GM18505 (cell line): ENCODE measurements around the gene CLEC19A.

Experiments
- ATAC-seq: cut with Tn5 transposase; IDR thresholded peaks from one replicate; pipeline ENCODE4 v1.9.1; 2021; ENCODE audit not compliant: unreplicated experiment
- POLR2A ChIP-seq: IDR thresholded peaks from 4 replicates; pipeline ENCODE4 v1.6.1; 2011; ENCODE audit warnings: borderline replicate concordance; ENCODE audit not compliant: insufficient read depth, insufficient read length; ENCODE audit errors: extremely low read depth

The CLEC19A gene

DNA sequence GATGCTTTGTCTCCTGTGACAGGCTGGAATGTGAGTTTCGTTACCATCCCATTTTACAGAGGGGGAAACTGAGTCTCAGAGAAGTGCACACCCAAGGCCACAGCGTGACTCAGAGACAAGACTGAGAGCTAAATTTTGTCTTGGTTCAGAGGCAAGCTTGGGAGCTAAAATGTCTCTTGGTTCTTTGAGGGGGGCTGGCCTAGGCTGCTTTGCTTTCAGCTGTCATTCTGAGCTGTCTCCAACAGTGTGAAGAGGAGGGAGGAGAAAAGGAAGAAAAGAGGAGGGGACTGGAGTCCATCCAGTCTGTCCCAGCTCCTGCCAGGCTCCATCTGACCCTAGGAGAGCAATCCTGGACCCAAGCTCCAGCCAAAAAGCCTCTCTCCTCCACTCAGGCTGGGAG is at the start of gene CLEC19A:
Gene CLEC19A, plus strand, starts transcription at position 301 of the 400 bp plus-strand sequence. CDS start 121 bp downstream, outside the sequence.
- no peak for TF ChIP-seq POLR2A
- no peak for ATAC-seq

GRCh38 chr16:19235886-19236285 is 49.6 kb upstream of the CLEC19A start:
- no peak for ATAC-seq
- TF ChIP-seq POLR2A: no peak

DNA sequence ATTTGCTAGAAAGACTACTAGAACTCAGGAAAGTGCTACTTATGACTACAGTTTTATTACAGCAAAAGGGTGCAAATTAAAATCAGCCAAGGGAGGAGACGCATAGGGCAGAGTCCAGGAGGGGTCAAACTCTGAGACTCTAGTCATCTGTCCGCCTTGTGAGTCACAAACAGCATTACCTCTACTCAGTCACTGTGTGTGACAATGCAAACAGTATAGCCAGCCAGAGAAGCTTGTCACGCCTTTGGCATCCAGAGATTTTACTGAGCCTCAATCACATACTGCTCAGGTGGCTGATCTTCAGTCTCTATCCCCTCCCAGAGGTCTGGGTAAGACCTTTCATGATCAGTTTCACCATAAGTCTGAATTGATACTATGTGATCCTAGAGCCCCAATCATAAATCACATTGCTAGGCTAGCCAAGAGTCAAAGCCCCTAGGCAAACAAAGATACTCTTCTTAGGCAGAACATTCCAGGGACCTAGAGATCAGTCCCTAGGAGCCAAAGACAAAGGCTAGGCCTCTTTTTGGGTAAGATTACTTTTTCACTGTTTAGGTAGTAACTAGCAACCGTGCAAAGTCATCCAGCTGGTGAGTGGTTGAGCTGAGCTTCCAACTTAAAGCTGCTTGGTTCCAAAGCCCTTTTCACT is 48.8 kb upstream of the CLEC19A start:
- no peak for ATAC-seq
- no peak for TF ChIP-seq POLR2A

GRCh38 chr16:19238406-19238805 is 47.1 kb upstream of the CLEC19A start:
- TF ChIP-seq POLR2A: no peak

DNA sequence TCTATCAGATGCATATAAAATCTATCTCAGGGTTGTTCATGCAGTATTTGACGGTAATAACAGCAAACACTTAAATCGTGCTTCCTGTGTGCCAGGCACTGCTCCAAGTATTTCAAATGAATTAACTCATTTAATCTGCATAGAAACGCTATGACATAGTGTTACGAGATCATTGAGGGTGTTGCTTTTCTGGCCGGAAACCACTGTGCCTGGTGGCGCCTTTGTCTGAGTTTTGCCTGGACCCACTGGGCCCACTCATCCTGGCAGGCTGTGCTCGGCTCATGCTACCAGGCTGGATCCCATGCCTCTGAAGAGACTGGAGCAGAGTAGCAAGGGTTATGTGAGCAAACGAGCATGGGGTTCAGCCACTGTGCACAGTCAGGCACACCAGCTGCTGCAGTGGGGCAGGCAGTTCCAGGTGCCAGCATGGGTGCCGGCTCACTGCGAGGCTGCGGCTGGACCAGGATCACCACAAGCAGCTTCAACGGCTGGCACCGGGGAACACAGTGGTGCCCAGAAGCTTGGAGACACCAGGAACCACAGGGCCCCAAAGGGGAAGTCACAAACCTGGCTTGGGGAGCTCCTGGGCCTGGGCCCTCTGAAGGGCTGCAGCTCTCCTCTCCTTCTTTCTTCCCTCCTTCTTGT is 45.9 kb upstream of the CLEC19A start:
- no peak for TF ChIP-seq POLR2A
- ATAC-seq: no peak

More at GRCh38 chr16:19238406-19238805, 47.1 kb upstream of the CLEC19A start:
- no peak for ATAC-seq

GRCh38 chr16:19240494-19240893 is 45.0 kb upstream of the CLEC19A start:
- no peak for TF ChIP-seq POLR2A
- no peak for ATAC-seq

DNA sequence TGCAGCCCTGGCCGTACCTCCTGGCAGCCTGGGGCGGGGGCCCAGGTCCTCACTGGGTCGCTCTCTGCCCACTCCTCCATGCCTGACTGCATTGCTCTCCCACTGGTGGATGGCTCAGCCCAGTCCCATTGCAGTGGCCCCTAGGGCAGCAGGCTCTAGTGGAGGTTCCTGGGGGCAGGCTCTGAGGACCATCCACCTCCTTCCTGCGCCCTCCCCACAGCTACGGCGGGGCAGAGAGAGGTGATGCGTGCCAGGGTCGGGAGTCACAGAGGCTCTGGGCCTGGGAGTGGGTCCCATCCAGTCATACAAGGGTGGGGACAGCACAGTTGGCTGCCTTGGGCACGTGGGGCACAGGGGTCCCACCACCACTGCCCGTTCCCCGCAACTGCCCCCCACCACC is 44.0 kb upstream of the CLEC19A start:
- no peak for TF ChIP-seq POLR2A
- ATAC-seq: no peak

GRCh38 chr16:19242186-19242585 is 43.3 kb upstream of the CLEC19A start:
- ATAC-seq: no peak
- no peak for TF ChIP-seq POLR2A

DNA sequence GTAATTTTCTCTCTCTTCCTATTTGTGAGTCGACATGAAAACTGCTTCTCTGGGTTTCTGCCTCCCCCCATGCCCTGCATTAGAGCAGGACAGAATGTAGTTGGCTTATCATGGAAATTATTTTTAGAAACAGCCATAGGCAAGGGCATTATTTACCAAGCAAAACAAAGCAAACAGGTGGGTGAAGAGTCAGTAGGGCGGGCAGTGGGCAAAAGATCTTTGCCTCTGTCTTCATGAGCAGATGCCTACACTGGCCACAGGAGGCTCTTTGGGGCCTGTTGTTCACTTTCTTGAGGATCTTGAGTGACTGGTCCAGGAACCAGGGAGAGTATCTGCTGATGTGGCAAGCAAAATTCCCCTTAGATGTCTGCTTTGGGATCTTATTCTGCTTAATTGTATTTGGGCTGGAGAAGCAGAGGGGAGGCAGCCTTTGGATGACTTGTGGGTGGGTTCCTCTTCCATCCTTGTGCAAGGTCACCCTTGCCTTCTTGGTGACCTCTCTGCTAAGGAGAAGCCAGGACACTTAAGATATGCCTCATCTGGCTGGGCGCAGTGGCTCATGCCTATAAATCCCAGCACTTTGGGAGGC is 42.5 kb upstream of the CLEC19A start:
- no peak for ATAC-seq
- no peak for TF ChIP-seq POLR2A

DNA sequence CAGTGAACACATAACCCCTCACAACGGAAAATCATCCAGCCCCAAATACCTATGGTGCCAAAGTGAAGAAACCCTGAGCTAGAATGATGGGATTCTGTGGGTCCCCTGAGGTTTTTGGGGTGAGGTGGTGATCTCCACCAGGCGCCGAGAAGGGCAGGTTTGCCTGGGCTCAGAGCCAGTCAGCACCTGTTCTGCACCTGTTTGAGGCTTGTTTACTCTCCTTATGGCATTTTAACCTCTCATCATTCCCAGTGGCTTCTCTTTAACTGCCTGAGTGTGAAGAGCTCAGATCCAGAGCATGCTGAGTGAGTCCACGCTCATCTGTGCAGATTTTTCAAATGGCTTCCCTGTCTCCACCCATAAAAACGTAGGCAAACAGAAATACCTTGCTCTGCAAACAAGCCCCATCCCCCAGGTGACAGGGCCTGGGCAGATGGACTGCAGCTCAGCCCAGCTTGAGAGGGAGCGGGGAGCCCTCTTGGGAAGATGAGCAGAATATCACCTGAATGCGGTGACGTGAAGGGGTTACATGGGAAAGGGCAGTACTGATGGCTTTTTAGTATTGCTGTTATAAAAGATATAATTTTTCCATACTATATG is 40.1 kb upstream of the CLEC19A start:
- TF ChIP-seq POLR2A: no peak
- no peak for ATAC-seq

DNA sequence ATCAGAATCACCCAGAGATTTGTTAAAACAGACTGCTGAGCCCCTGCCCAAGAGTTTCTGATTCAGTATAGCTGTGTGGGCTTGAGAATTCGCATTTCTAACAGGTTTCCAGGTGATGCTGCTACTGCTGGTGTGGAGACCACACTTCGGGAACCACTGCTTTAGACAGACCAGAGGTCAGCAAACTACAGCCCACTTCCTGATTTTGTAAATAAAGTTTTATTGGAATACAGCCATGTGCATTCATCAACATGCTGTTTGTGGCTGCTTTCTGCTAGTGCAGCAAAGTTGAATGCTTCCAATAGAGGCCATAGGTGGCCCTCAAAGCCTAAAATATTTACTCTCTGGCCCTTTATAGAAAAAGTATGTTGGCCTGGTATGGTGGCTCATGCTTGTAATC is 32.6 kb upstream of the CLEC19A start:
- no peak for TF ChIP-seq POLR2A
- no peak for ATAC-seq

DNA sequence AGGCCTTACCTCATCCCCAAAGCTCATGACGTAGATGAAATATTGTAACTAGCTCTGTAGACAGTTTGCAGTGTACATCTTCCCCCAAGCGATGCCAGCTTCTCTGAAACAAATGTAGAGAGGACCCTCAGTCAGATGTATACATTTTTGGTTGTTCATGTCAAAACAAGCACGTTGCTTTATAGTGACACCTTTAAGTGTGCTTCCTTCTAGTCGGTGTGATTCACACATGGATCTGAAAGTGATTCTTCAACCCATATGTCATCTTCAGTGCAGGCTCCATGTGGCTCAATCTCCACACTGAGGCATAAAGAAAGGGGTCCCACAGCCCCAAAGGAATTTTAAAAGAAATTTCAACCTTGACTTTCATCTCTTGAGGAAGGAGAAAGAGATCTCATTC is 30.9 kb upstream of the CLEC19A start:
- no peak for ATAC-seq
- no peak for TF ChIP-seq POLR2A

DNA sequence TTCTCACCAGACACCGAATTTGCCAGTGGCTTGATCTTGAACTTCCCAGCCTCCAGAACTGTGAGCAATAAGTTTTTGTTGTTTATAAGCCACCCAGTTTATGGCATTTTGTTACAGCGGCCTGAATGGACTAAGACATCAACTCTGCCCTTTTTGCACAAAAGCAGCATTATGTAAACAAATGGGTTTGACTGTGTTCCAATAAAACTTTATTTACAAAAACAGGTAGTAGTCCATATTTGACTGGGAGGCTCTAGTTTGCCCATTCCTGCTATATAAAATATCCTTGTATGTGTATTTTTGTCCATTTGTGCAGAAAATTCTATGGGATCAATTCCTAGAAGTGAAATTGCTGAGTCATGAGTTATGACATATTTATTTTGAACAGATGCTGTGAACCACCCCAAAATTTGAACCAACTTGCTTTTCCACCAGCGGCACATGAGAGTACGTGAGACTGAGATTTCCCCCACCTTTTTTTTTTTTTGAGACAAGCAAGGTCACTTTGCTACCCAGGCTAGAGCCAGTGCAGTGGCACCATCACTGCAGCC is 21.3 kb upstream of the CLEC19A start:
- no peak for TF ChIP-seq POLR2A

More for the DNA sequence above, 21.3 kb upstream of the CLEC19A start:
- ATAC-seq: no peak
